Measurements from ENCODE around the gene ZNF574. TPM values are rescaled to one million over a fixed set of nuclear protein-coding genes. Genes with fewer than 3 reads are reported as not detected.
A peak's percentile ranks its signal among the peaks of the same experiment; 100 is the strongest.

Gene ZNF574
- total RNA-seq, 1 experiment from 2014 or later: 35.6 TPM

GRCh38 chr19:42079276-42079669 lies 3.3 kb downstream of the ZNF574 start:
- no peak overlapping the region for H2BK5ac ChIP-seq (ENCODE audit: insufficient read length, low read length)
- H3K4ac ChIP-seq (ENCODE audit: low read depth, low read length): no peak overlapping the region
- no peak overlapping the region for H2BK12ac ChIP-seq (ENCODE audit: insufficient read length, low read depth, low read length)
- no peak overlapping the region for H3K23ac ChIP-seq (ENCODE audit: insufficient read length, low read depth, low read length)
- no peak overlapping the region for H3K9ac ChIP-seq (ENCODE audit: extremely low read depth, insufficient read length, low read length)
- peaks cover 11% of the 10 kb centered on the region for H3K23me2 ChIP-seq (ENCODE audit: insufficient read length, low read depth, low read length, poor library complexity, severe bottlenecking)
- no peak overlapping the region for H3K56ac ChIP-seq (ENCODE audit: insufficient read length, low read depth, low read length)
- H4K91ac ChIP-seq (ENCODE audit: insufficient read length, low read depth, low read length): no peak overlapping the region
- no CpG with 5 or more reads among the region's 16 CpGs for WGBS (ENCODE audit: extremely low coverage, insufficient read length, low lambda C conversion rate)
- no peak overlapping the region for H4K5ac ChIP-seq (ENCODE audit: insufficient read length, low read depth, low read length)
- Mint-ChIP-seq H3K36me3 (ENCODE audit: insufficient read depth in 1 of 3, low read depth in 3 of 3) (peaks cover 37 to 49% (median 43%) of the 10 kb centered on the region in 3 experiments), H3K27ac (0 out of 7 replicates have a peak overlapping the region, but pooled peaks of 1 of the 3 experiments have one; percentile 43), H3K4me3 (peak overlapping the region in 1 of 2 experiments; percentile 12; a peak in 2 of 5 replicates), H3K4me1 (peaks cover 20 to 32% of the 10 kb centered on the region in 2 experiments), H3K27me3 (ENCODE audit: low read depth) (no peaks in the 10 kb centered on the region; the same call in 1 of the 2 replicates), H3K9me3 (no peaks in the 10 kb centered on the region)
- no peak for TF ChIP-seq CTCF (conservative IDR thresholded peaks at IDR 0.05)
- H3K79me1 ChIP-seq (ENCODE audit: insufficient read depth, low read depth, low read length, poor library complexity, severe bottlenecking): peaks cover 13% of the 10 kb centered on the region
- no peak overlapping the region for H2AK5ac ChIP-seq (ENCODE audit: insufficient read length, low read length)
- H3K9me3 ChIP-seq (ENCODE audit: control insufficient read depth, low read depth, low read length): no peaks in the 10 kb centered on the region
- H3K79me2 ChIP-seq (ENCODE audit: insufficient read depth, low read length): peaks cover 21% of the 10 kb centered on the region
- DNase-seq: no peak
- no peak overlapping the region for H3K4me2 ChIP-seq (ENCODE audit: insufficient read depth, insufficient read length, low read length)
- no peak overlapping the region for H3K18ac ChIP-seq (ENCODE audit: insufficient read length, low read depth, low read length)
- H2AFZ ChIP-seq (ENCODE audit: low read length): no peak overlapping the region
- no peaks in the 10 kb centered on the region for H3K27me3 ChIP-seq (ENCODE audit: insufficient read depth, low read length)
- H3K4me1 ChIP-seq (ENCODE audit: insufficient read depth, low read length): no peaks in the 10 kb centered on the region; the same call in 1 of the 2 replicates
- no peak overlapping the region for H3K14ac ChIP-seq (ENCODE audit: insufficient read depth, low read length)
- no peak overlapping the region for H3T11ph ChIP-seq (ENCODE audit: low read length)
- no peak overlapping the region for H4K8ac ChIP-seq (replicated peaks; ENCODE audit: insufficient read length, low read depth, low read length)
- no peak overlapping the region for H2BK20ac ChIP-seq (ENCODE audit: low read depth, low read length, poor library complexity, severe bottlenecking)
- no peak overlapping the region for H2BK15ac ChIP-seq (ENCODE audit: low read depth, low read length)
- H4K20me1 ChIP-seq (ENCODE audit: control insufficient read depth, insufficient read depth, insufficient read length): no peaks in the 10 kb centered on the region
- H3K27ac ChIP-seq (ENCODE audit: insufficient read length, low read depth, low read length): no peak overlapping the region
- H2BK120ac ChIP-seq (ENCODE audit: low read depth, low read length, poor library complexity, severe bottlenecking): no peak overlapping the region

Measured in H9 (cell line).